H9 (cell line): Measurements from ENCODE around the gene TRAF6. TPM values are rescaled to one million over a fixed set of nuclear protein-coding genes. Genes with fewer than 3 reads are reported as not detected.

Source experiments
- DNase-seq: peaks from one replicate; pipeline ENCODE4 v3.0.0-alpha.2; 2017
- H2AFZ ChIP-seq: one replicate; pipeline ENCODE4 v1.6.1; 2013; ENCODE audit warnings: mild to moderate bottlenecking, low read length, control low read depth, moderate library complexity
- H2AK5ac ChIP-seq: 2 replicates; pipeline ENCODE4 v1.6.1; 2013; ENCODE audit warnings: low read length, control low read depth, mixed read lengths; ENCODE audit not compliant: insufficient read length
- H2BK120ac ChIP-seq: one replicate; pipeline ENCODE4 v1.6.1; 2013; ENCODE audit warnings: low read depth, mild to moderate bottlenecking, low read length, control low read depth, inconsistent platforms; ENCODE audit not compliant: poor library complexity, severe bottlenecking
- H2BK12ac ChIP-seq: 2 replicates; pipeline ENCODE4 v1.6.1; 2013; ENCODE audit warnings: low read length, control low read depth, mixed read lengths, low read depth; ENCODE audit not compliant: insufficient read length
- H2BK15ac ChIP-seq: 2 replicates; pipeline ENCODE4 v1.6.1; 2013; ENCODE audit warnings: low read depth, low read length, control low read depth
- H2BK20ac ChIP-seq: one replicate; pipeline ENCODE4 v1.6.1; 2013; ENCODE audit warnings: low read depth, mild to moderate bottlenecking, low read length, control low read depth, inconsistent platforms; ENCODE audit not compliant: poor library complexity, severe bottlenecking
- H2BK5ac ChIP-seq: 2 replicates; pipeline ENCODE4 v1.6.1; 2013; ENCODE audit warnings: low read length, control low read depth, mixed read lengths; ENCODE audit not compliant: insufficient read length
- H3K14ac ChIP-seq: 2 replicates; pipeline ENCODE4 v1.6.1; 2013; ENCODE audit warnings: low read length, control low read depth; ENCODE audit not compliant: insufficient read depth
- H3K18ac ChIP-seq: 2 replicates; pipeline ENCODE4 v1.6.1; 2013; ENCODE audit warnings: low read depth, mild to moderate bottlenecking, mixed read lengths, low read length, control low read depth; ENCODE audit not compliant: insufficient read length
- H3K23ac ChIP-seq: 2 replicates; pipeline ENCODE4 v1.6.1; 2013; ENCODE audit warnings: low read length, control low read depth, mixed read lengths, low read depth; ENCODE audit not compliant: insufficient read length
- H3K23me2 ChIP-seq: 2 replicates; pipeline ENCODE4 v1.6.1; 2013; ENCODE audit warnings: low read depth, mild to moderate bottlenecking, mixed read lengths, low read length, control low read depth; ENCODE audit not compliant: insufficient read length, poor library complexity, severe bottlenecking
- H3K27ac ChIP-seq: 2 replicates; pipeline ENCODE4 v1.5.1; 2013; ENCODE audit warnings: low read length, control low read depth, mixed read lengths, low read depth; ENCODE audit not compliant: insufficient read length
- H3K27me3 ChIP-seq: 2 replicates; pipeline ENCODE4 v1.6.1; 2013; ENCODE audit warnings: low read length, control low read depth, inconsistent platforms; ENCODE audit not compliant: insufficient read depth
- H3K4ac ChIP-seq: 2 replicates; pipeline ENCODE4 v1.6.1; 2013; ENCODE audit warnings: low read depth, mild to moderate bottlenecking, control low read depth, inconsistent platforms, low read length, moderate library complexity
- H3K4me1 ChIP-seq: 2 replicates; pipeline ENCODE4 v1.6.1; 2013; ENCODE audit warnings: low read length, control low read depth, inconsistent platforms; ENCODE audit not compliant: insufficient read depth
- H3K4me2 ChIP-seq: 2 replicates; pipeline ENCODE4 v1.6.1; 2013; ENCODE audit warnings: low read length, control low read depth, mixed read lengths; ENCODE audit not compliant: insufficient read length, insufficient read depth
- H3K56ac ChIP-seq: 2 replicates; pipeline ENCODE4 v1.6.1; 2013; ENCODE audit warnings: low read depth, mild to moderate bottlenecking, mixed read lengths, low read length, control low read depth; ENCODE audit not compliant: insufficient read length
- H3K79me1 ChIP-seq: 2 replicates; pipeline ENCODE4 v1.6.1; 2013; ENCODE audit warnings: low read depth, mild to moderate bottlenecking, moderate library complexity, low read length, control low read depth, inconsistent platforms; ENCODE audit not compliant: insufficient read depth, poor library complexity, severe bottlenecking
- H3K79me2 ChIP-seq: 2 replicates; pipeline ENCODE4 v1.6.1; 2013; ENCODE audit warnings: low read length, control low read depth, inconsistent platforms; ENCODE audit not compliant: insufficient read depth
- H3K9ac ChIP-seq: 2 replicates; pipeline ENCODE4 v1.6.1; 2013; ENCODE audit warnings: low read length, control low read depth, mixed read lengths; ENCODE audit not compliant: insufficient read length; ENCODE audit errors: extremely low read depth
- H3K9me3 ChIP-seq: one replicate; pipeline ENCODE4 v1.6.1; 2013; ENCODE audit warnings: low read depth, low read length, inconsistent platforms; ENCODE audit not compliant: control insufficient read depth
- H3T11ph ChIP-seq: one replicate; pipeline ENCODE4 v1.6.1; 2013; ENCODE audit warnings: mild to moderate bottlenecking, low read length, control low read depth, inconsistent platforms
- H4K20me1 ChIP-seq: one replicate; pipeline ENCODE4 v1.6.1; 2013; ENCODE audit not compliant: control insufficient read depth, insufficient read length, insufficient read depth
- H4K5ac ChIP-seq: 2 replicates; pipeline ENCODE4 v1.6.1; 2013; ENCODE audit warnings: low read depth, mild to moderate bottlenecking, mixed read lengths, low read length, control low read depth; ENCODE audit not compliant: insufficient read length
- H4K8ac ChIP-seq: replicated peaks from 2 replicates; pipeline ENCODE4 v1.6.1; 2013; ENCODE audit warnings: low read length, control low read depth, mixed read lengths, low read depth; ENCODE audit not compliant: insufficient read length
- H4K91ac ChIP-seq: 2 replicates; pipeline ENCODE4 v1.6.1; 2013; ENCODE audit warnings: low read depth, mild to moderate bottlenecking, moderate library complexity, mixed read lengths, low read length, control low read depth; ENCODE audit not compliant: insufficient read length
- H3K27ac Mint-ChIP-seq, 3 experiments: 2 replicates in 2 of 3; 3 replicates in 1 of 3; pipeline ENCODE4 v1.8.0; 2020 to 2021; ENCODE audit warnings: mixed read lengths in 3 of 3, mild to moderate bottlenecking in 1 of 3, moderate library complexity in 1 of 3
- H3K27me3 Mint-ChIP-seq: 2 replicates; pipeline ENCODE4 v1.8.0; 2021; ENCODE audit warnings: low read depth, mild to moderate bottlenecking, moderate library complexity, mixed read lengths
- H3K36me3 Mint-ChIP-seq, 3 experiments: 2 replicates in 2 of 3; 3 replicates in 1 of 3; pipeline ENCODE4 v1.8.0; 2020 to 2021; ENCODE audit warnings: low read depth in 3 of 3, mixed read lengths in 3 of 3; ENCODE audit not compliant: insufficient read depth in 1 of 3
- H3K4me1 Mint-ChIP-seq, 2 experiments: 2 replicates each; pipeline ENCODE4 v1.8.0; 2020; ENCODE audit warnings: mixed read lengths in 2 of 2
- H3K4me3 Mint-ChIP-seq, 2 experiments: 2 replicates in 1 of 2; 3 replicates in 1 of 2; pipeline ENCODE4 v1.8.0; 2020 to 2021; ENCODE audit warnings: mild to moderate bottlenecking in 2 of 2, mixed read lengths in 2 of 2, moderate library complexity in 1 of 2
- H3K9me3 Mint-ChIP-seq, 2 experiments: 2 replicates in 1 of 2; 3 replicates in 1 of 2; pipeline ENCODE4 v1.8.0; 2020; ENCODE audit warnings: mild to moderate bottlenecking in 2 of 2, mixed read lengths in 2 of 2, moderate library complexity in 1 of 2
- WGBS: extraction: QIAGEN DNeasy Blood & Tissue Kit; methylation state at CpG from one replicate; pipeline ENCODE4 v1.1.7; 2013; ENCODE audit warnings: missing lambda C conversion rate, low lambda C conversion rate, mixed read lengths; ENCODE audit not compliant: insufficient read length; ENCODE audit errors: extremely low coverage; 5-methylcytosine and 5-hydroxymethylcytosine counted together
- total RNA-seq: library from RNA; stranded (reverse); gene quantifications from 2 replicates; pipeline ENCODE4 v1.2.1, GENCODE V29; 2021
- TF ChIP-seq, protein P1 (sequence below): fragments of 200-600 bp; sonication (generic); conservative IDR thresholded peaks from 3 replicates; pipeline ENCODE4 v1.8.0; 2021; ENCODE audit warnings: antibody characterized with exemption, mild to moderate bottlenecking

The TRAF6 gene
- total RNA-seq, 1 experiment from 2014 or later, result 9.9 TPM

DNA sequence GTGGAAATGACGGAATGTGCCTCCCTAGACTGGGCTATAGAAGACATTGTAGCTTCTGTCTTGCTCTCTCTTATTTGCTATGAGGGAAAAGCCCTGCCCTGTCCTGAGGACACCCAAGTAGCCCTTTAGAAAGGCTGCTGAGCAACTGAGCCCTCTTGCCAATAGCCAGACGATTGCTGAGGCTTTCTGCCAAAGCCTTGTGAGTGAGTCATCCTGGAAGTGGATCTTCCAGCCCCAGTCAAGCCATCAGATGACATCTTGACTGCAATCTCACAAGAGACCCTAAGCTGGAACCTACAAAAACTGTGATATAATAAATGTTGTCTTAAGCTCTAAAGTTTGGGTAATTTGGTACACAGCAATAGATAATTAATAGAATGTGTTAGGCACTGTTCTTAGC, 3.9 kb upstream of the TRAF6 start:
- TF ChIP-seq, protein P1, sequence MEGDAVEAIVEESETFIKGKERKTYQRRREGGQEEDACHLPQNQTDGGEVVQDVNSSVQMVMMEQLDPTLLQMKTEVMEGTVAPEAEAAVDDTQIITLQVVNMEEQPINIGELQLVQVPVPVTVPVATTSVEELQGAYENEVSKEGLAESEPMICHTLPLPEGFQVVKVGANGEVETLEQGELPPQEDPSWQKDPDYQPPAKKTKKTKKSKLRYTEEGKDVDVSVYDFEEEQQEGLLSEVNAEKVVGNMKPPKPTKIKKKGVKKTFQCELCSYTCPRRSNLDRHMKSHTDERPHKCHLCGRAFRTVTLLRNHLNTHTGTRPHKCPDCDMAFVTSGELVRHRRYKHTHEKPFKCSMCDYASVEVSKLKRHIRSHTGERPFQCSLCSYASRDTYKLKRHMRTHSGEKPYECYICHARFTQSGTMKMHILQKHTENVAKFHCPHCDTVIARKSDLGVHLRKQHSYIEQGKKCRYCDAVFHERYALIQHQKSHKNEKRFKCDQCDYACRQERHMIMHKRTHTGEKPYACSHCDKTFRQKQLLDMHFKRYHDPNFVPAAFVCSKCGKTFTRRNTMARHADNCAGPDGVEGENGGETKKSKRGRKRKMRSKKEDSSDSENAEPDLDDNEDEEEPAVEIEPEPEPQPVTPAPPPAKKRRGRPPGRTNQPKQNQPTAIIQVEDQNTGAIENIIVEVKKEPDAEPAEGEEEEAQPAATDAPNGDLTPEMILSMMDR, result no peak
- H3K4me3 Mint-ChIP-seq, result no peak overlapping the region
- no CpG with 5 or more reads among the region's 2 CpGs for WGBS
- H3K23me2 ChIP-seq, result peaks cover 7% of the 10 kb centered on the region
- no peak overlapping the region for H3K56ac ChIP-seq
- H2AK5ac ChIP-seq, result no peak overlapping the region
- H3K79me1 ChIP-seq, result no peaks in the 10 kb centered on the region
- H3K36me3 Mint-ChIP-seq, result peaks cover 0 to 2% (median 0%) of the 10 kb centered on the region in 3 experiments; a peak in 2 of 7 replicates
- H3K9ac ChIP-seq, result no peak overlapping the region
- H2BK5ac ChIP-seq, result no peak overlapping the region
- no peak overlapping the region for H3K14ac ChIP-seq
- no peaks in the 10 kb centered on the region for H3K27me3 ChIP-seq
- H3K23ac ChIP-seq, result no peak overlapping the region
- no peak overlapping the region for H3K4ac ChIP-seq
- no peak overlapping the region for H2BK120ac ChIP-seq
- no peak overlapping the region for H3K27ac Mint-ChIP-seq
- H2BK20ac ChIP-seq, result no peak overlapping the region
- H4K91ac ChIP-seq, result no peak overlapping the region
- H2BK15ac ChIP-seq, result no peak overlapping the region
- H4K5ac ChIP-seq, result no peak overlapping the region
- no peaks in the 10 kb centered on the region for H4K20me1 ChIP-seq
- H2BK12ac ChIP-seq, result no peak overlapping the region
- H3K27ac ChIP-seq, result no peak overlapping the region
- H2AFZ ChIP-seq, result no peak overlapping the region
- no peaks in the 10 kb centered on the region for H3K79me2 ChIP-seq
- no peak overlapping the region for H3K4me2 ChIP-seq
- no peaks in the 10 kb centered on the region for H3K9me3 ChIP-seq
- no peak overlapping the region for H3T11ph ChIP-seq
- H3K27me3 Mint-ChIP-seq, result peaks cover 31% of the 10 kb centered on the region
- peaks cover 0 to 1% of the 10 kb centered on the region in 2 experiments; a peak in 2 of 5 replicates for H3K9me3 Mint-ChIP-seq
- H3K18ac ChIP-seq, result no peak overlapping the region
- peaks cover 2% of the 10 kb centered on the region; the same call in 1 of the 2 replicates for H3K4me1 ChIP-seq
- DNase-seq, result no peak
- H3K4me1 Mint-ChIP-seq, result peaks cover 7 to 8% of the 10 kb centered on the region in 2 experiments
- no peak overlapping the region for H4K8ac ChIP-seq
